ENCODE measurements around the gene CBY3.
A peak's percentile ranks its signal among the peaks of the same experiment; 100 is the strongest.
"Not testable (repeated sequence)": the region's sequence is repeated elsewhere in the genome, so short reads cannot be mapped to it uniquely, and the experiment has no call there.

Gene CBY3

GRCh38 chr5:179680780-179681401 lies at the start of gene CBY3:
Gene CBY3 (minus strand): TSS chr5:179681034. CDS start chr5:179680918, 116 bp downstream.
- DNase-seq = no peak

GRCh38 chr5:179730356-179730755 lies 49.5 kb upstream of the CBY3 start:
- no peak for DNase-seq

DNA sequence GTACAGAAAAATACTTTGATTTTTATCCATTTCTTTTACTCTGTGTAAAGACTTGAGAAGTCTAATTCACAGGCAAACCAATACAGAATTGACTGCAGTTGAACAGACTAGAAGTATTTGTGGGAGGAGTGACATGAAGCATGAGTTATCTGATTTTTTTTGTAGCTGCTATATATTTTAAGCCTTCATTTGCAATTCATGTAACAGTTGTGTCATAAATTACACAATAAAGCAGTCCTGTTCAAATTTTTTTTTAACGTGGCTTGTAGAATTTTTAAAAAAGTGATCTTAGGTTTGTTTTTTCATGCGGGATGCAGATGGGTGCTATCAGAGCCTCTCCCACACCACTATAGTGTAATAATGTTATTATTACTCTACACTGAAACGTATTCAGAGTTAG lies 48.9 kb upstream of the CBY3 start:
- DNase-seq = no peak

DNA sequence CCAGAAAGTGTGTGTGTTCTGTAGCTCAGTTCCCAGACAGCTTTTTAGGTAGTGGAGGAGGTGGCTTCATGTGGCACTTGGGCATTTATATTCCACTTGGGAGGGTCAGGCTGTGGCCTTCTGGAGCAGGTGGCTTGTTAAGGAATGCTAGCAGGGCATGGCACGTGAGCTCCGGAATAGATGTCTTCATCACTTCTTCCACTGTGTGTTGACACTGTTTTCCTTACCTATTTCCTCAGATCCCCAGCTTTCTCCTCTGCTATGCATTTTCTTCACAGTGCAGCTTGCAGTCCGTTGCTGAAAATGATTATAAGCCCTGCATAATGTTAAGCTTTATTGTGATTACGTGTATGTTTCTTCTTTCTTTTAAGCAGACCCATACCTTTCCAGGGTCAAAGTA lies 48.5 kb upstream of the CBY3 start:
- DNase-seq = no peak

DNA sequence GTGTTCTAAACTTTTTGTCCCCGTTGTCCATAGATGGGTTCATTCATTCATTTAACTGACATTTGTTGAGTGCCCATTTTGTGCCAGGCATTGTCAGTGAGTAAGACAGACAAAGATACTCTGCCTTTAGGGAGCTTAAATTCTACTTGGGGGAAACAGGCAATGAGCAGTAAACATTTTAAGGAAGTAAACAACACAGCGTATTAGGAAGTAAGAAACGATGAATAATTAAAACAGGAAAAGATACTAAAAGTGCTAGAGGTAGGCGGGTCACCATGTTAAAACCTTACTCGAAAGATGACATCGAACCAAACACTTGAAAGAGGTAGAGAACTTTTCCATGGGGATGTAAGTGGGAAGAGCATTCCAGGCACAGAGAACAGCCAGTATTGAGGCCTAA lies 46.3 kb upstream of the CBY3 start:
- no peak for DNase-seq

GRCh38 chr5:179724163-179724562 lies 43.3 kb upstream of the CBY3 start:
- no peak for DNase-seq

- no peak for DNase-seq
Observed at GRCh38 chr5:179720222-179720621, 39.4 kb upstream of the CBY3 start.

DNA sequence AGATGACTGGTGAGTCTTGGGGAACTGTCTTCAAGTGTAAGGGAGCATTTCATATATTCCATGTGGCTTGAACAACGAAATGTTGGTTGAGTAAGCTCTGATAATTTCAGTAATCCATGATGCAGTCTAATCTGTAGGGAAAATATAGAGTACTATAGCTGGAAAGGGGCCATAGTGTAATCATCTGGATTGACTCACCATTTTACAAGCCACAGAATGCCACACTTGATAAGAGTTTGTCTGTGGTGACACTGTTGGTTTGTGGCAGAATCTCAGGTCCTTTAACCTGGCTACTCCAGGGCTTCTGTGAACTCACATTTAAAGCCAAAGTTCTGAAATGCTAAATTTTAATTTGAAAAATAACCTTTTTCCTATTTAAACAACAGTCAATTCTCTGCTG lies 35.5 kb upstream of the CBY3 start:
- DNase-seq = no peak

DNA sequence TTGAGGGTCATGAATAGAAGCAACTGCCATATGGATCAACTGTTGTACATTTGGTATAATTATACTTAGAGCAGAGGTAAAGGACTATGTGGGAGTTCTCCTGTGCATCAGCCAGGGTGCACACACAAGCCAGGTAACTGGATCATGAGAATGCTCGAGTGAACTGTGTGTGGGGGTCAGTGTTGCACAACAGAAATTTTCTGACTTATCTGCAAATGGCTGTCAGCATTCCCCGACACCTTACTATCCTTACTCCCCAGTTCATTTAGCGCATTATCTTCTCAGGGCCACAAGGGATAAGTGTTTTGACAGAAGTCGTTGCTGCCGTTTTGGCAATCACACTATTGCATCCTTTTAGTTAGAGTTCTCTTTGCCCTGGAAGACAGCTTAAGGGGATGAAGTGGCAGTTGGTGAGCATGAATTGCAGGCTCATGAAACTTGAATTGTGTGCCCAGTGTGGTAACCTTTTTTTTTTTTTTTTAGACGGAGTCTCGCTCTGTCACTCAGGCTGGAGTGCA lies 19.6 kb upstream of the CBY3 start:
- DNase-seq = no peak

DNA sequence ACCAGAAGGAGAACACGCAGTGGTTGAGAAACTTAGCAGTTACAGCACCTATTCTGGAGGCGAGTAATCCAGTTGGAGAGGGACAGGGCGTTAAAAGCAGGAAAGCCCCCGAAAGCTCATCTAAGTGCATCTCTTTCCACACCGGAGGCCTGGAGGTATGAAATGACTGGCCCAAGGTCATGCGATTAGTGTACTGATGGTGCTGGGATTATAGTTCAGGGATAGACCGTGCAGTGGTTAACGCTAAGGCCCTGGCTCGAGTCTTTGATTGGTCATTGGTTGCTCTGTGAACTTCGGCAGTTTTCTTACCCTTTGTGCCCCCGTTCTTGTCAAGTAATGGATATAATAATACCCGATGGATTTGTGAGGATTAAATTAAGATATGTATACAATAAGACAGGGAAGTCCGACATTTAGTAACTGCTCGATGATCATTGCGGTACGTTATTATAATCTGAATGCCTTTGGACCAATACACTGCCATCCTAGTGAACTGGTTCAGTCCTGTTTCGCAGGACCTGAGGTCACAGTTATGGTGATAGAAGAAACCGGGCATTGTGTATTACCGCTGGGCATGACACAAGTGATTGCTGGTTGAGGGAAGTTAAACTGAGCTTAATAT lies 18.9 kb upstream of the CBY3 start:
- peak in 1 of 2 experiments; percentile 9 for DNase-seq

DNA sequence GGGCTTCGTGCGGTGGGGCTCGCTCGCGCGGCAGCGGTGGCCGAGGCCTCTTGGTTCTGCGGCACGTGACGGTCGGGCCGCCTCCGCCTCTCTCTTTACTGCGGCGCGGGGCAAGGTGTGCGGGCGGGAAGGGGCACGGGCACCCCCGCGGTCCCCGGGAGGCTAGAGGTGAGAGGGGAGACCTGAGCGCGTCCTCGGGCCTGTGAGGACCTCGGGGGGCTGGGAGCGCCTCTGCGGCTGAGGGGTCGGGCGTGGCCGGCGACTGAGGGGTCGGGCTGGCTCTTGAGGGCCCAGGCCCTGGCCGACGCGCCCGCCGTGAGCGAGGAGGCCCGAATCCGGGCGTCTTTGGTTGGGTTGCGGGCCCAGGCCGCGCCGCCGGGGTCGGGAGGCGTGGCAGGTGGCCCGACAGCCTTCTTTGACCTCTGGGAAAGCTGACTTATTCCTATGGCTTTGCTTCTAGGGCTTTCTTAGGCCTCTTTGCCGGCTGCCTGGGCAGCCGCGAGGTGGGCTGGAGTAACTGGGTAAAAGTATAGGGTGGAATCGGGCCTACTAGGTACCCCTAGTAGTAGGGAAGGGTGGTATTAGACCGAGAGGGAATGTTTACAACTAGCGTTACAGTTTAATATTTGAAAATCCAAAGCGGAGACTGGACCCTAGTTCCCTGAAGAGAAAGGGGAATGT lies 18.2 kb upstream of the CBY3 start, which contains the start of gene CANX:
TSS of gene CANX (plus strand) at position 33 of the 681 bp plus-strand sequence. CDS start 6,715 bp downstream, outside the sequence.
- DNase-seq = no peak

DNA sequence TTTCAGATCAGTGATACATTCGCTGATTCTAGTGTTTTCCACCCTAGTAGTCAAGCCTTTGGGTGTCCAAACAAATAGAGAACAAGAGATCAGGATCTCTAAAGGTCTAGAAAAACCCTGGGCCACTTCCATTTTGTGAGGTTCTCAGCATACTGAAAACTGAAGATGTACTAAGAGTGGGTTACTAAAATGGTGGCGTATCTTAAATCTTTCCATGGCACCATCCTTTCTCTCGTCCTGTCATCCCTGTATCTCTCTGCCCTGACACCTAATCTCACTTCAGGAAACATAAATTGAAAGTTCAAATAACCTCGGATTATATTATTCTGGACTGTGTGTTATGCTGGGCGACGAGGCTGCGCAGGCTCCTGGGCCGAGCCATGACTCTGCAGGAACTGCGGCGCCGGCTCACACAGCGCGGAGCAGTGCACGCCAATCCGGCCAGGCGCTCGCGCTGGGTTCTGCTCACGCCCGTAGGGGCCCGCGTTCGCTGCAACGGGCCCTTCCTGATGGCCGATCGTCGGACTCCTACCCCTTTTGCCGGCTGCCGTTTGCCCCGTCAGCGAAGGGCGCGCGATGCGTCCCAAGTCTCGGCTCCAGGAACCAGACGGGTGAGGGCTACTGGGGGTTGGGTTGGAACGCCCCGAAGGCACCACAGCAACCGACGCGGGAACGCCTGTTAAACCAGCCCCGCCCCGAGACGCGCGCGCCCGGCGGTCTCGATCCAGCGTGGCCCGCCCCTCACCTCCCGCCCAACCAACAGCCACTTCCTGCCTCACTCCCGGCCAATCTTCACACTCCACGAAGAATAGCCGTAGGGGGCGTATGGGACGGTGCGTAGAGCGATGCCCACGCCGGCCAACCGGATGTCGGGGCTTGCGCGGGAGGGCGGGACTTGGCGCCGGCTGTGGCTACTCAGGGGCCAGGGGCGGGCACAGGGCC lies 17.4 kb upstream of the CBY3 start:
- DNase-seq = peak; percentile 98 to 99

- not testable (repeated sequence) for DNase-seq
Observed at GRCh38 chr5:179697543-179697942, 16.7 kb upstream of the CBY3 start.

DNA sequence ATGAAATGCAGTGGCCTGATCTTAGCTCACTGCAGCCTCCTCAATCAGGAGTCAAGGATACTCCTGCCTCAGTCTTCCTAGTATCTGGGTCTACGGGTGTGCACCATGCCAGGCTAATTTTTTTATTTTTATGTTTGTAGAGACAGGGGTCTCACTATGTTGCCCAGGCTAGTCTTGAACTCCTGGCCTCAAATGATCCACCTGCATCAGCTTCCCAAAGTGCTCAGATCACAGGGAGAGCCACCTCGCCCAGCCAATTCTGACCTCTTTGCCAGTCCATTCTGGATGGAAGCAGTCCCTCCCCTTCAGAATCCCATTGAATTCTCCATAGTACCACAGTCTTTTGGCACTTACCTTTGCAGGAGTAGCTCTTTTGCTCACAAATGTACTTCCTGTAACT lies 16.3 kb upstream of the CBY3 start:
- DNase-seq = no peak

DNA sequence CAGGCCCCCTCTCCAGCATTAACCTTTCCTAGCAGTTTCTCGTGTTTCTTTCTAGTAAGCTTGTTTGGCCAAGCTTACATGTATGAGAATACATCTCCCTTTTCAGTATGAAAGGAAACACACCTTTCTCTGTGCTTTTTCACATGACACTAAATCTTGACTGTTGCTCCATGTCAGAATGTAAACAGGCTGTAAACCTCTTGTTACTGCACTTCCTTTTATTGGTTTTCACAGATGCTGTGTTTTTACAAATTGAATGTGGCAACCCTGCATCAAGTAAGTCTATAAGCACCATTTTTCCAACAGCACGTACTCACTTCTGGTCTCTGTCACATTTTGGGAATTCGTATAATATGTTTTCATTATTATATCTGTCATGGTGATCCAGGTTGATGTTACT lies 15.8 kb upstream of the CBY3 start:
- DNase-seq = no peak

DNA sequence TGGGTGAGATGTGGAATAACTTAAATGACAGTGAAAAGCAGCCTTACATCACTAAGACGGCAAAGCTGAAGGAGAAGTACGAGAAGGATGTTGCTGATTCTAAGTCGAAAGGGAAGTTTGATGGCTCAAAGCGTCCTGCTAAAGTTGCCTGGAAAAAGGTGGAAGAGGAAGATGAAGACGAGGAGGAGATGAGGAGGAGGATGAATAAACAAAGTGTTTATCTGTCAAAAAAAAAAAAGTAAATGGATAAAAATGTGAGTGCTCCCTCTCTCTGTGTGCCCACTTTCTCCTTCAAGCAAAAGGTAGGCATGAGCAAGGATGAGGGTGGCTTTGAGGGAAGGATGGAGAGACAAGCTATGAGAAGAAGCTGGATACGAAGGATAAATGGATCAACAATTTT lies 13.7 kb upstream of the CBY3 start:
- DNase-seq = no peak

DNA sequence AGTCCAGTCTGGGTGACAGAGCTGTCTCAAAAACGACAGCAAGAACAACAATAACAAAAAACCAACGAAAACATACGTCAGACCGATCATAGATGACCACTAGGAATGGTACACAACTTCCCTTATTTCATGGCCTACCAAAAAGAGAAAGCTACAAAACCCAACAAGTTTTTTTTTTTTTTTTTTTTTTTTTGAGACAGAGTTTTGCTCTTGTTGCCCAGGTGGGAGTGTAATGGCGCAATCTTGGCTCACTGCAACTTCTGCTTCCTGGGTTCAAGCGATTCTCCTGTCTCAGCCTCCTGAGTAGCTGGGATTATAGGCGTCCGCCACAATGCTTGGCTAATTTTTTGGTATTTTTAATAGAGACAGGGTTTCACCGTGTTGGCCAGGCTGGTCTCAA lies 8.4 kb upstream of the CBY3 start:
- not testable (repeated sequence) for DNase-seq

GRCh38 chr5:179680014-179680779 lies 637 bp downstream of the CBY3 start:
- DNase-seq = no peak

GRCh38 chr5:179679014-179679674 lies 1.7 kb downstream of the CBY3 start:
- DNase-seq = peak; percentile 64 to 83

GRCh38 chr5:179678223-179679013 lies 2.4 kb downstream of the CBY3 start:
- peak; percentile 90 to 98 for DNase-seq

- no peak for DNase-seq
Observed at GRCh38 chr5:179668391-179668790, 12.4 kb downstream of the CBY3 start.
